GM21381 (cell line): Measurements from ENCODE around the gene NAA80.
A peak's percentile ranks its signal among the peaks of the same experiment; 100 is the strongest.

Experiments
- ATAC-seq: cut with Tn5 transposase; IDR thresholded peaks from one replicate; pipeline ENCODE4 v1.9.1; 2021; ENCODE audit warnings: mild to moderate bottlenecking, moderate library complexity; ENCODE audit not compliant: unreplicated experiment

The NAA80 gene

DNA sequence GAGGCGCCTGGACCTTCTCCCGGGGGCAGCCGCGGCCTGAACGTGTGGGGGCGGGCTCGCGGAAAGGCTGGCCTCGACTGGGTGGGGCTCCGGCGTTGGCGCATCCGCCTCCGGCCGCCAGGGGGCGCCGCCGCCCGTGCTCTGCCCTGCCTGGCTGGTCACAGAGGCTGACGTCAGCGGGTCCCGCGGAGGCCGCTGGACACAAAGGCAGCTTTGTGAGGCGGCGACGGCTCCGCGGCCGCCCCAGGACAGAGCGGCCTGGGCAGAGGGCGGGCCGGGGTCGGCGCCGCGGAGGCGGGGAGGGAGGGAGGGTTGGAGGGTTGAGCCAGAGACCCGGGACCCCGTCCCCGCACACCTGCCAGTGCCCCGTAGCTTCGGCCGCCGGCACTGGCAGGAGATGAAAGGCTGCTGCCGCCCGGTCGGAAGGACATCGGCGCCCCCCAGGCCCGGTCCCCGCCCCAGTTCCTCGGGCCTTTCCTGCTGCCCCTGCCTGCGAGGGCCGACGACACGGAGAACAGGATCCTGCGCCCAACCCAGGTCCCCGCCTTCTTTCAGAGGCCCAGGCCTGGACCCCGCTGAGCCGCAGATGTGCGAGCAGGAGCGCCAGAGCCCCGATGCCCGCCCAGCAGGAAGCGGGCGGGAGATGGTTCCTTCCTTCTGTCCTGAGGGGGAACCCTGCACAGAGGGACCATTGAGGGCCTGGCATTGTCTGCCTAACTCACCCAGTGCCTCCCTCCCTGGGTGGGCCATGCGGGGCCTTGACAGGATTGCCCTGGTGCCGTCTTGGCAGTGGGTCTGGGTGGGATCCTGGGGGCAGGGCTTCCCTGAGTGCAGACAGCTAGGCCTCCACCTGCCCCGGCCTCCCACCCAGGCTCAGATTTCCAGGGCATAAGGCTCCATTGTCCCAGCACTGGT is 38.9 kb downstream of the NAA80 start:
- ATAC-seq: peak; percentile 85

GRCh38 chr3:50259432-50260026 is 39.7 kb downstream of the NAA80 start:
- peak; percentile 21 for ATAC-seq

GRCh38 chr3:50258979-50259378 is 40.2 kb downstream of the NAA80 start:
- no peak for ATAC-seq

DNA sequence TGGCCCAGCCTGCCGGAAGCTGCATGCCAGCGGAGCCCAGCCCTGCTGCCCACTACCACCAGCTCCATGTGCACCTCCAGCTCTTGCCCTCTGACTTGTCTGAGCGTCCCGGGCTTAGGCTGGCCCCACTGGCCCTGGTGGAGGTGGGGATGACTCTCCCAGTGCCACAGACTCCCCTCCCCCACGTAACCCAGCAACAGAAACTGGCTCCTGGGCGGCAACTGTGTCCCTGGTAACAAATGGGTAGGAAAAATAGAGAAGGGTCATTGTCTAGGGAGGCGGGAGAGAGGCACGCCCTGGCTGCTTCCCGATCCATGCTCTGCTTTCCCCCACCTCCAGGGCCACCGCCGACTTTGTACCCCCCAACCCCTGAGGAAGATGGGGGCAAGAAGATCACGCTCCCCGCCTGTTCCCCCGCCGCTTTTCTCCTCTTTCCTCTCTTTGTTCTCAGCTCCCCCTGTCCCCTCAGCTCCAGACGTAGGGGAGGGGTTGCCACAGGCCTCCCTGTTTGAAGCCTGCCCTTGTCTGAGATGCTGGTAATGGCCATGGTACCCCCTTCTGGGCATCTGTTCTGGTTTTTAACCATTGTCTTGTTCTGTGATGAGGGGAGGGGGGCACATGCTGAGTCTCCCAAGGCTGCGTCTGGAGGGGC is 41.0 kb downstream of the NAA80 start:
- ATAC-seq: no peak

DNA sequence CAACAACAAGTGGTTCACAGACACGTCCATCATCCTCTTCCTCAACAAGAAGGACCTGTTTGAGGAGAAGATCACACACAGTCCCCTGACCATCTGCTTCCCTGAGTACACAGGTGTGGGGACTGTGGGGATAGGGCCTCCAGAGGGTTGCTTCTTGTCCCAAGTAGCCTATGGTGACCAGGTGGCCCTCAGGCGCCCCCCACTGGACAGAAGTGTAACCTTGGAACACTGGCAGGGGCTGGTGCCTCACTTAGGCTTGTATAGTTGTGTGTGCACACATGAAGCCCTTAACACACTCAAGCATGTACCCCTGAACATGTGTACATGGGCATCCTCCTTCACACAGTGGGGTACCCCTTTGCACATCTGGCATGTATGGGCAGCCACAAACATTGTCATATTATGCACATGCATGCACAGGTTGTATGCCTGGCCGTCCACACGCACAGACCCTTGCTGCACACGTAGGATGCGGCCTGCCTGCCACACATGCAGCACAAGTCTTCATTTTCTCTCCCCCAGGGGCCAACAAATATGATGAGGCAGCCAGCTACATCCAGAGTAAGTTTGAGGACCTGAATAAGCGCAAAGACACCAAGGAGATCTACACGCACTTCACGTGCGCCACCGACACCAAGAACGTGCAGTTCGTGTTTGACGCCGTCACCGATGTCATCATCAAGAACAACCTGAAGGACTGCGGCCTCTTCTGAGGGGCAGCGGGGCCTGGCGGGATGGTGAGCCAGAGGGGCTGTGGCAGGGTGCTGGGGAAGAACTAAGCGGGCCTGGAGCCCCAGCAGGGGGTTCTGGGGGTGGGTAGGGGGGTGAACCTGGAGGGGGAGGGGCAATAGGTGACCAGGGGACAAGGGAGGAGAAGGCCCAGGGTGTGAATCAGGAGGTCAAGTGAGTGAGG is 42.0 kb downstream of the NAA80 start:
- no peak for ATAC-seq

DNA sequence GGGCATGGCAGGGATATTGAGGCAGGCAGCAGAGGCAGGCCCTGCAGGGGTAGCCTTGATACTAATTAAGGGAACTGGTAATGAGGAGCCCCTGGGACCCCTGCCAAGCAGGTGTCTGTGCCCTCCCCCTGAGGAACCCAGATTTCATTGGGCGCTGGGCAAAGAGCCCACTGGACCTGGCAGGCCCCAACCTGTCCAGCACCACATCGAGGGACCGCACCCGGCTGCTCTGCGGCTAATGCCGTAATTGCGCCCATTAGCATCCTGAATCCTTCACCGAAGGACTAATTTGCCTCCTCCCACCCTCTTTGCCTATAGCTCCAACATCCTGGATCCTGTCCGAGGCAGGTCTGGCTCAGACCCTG is 44.0 kb downstream of the NAA80 start:
- no peak for ATAC-seq

GRCh38 chr3:50254577-50255250 is 44.5 kb downstream of the NAA80 start:
- no peak for ATAC-seq

- no peak for ATAC-seq
These were observed 48.0 kb downstream of the NAA80 start for GRCh38 chr3:50251220-50251619.

GRCh38 chr3:50250514-50250913 is 48.7 kb downstream of the NAA80 start:
- ATAC-seq: no peak

GRCh38 chr3:50249457-50249856 is 49.7 kb downstream of the NAA80 start:
- no peak for ATAC-seq

GRCh38 chr3:50248387-50248786 is 50.8 kb downstream of the NAA80 start:
- no peak for ATAC-seq

GRCh38 chr3:50246517-50246954 is 52.7 kb downstream of the NAA80 start:
- peak; percentile 51 for ATAC-seq
